Measurements from ENCODE around the gene ADGRD1.

Gene ADGRD1

DNA sequence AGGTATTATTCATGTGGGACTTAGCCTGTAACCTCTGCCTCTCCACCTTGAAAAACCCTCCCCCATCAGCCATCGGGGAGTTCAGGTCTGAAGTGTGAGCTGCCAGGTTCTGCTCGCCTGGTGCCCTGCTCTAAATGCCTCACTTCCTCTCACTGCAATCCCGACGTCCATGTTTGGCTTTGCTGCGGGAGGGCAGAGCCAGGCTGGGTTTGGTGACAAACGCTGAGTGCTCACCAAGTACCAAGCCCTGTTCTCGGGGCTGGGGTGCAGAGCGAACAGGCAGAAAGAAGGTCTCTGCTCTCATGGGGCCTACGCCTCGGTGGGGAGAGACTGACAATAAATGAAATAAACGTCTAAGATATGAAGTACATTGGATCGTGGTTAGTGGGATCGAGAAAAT is 2.1 kb upstream of the ADGRD1 start:
- H3K4me2 ChIP-seq (ENCODE audit: low read length, poor library complexity, severe bottlenecking): no peak overlapping the region
- H2BK12ac ChIP-seq (ENCODE audit: low read length in 2 of 2): no peak overlapping the region
- no peak for DNase-seq
- H3K27me3 ChIP-seq (ENCODE audit: control insufficient read depth in 1 of 2, insufficient read depth in 1 of 2, low read length in 2 of 2): peaks cover 7 to 16% of the 10 kb centered on the region in 2 experiments
- H3K9me3 ChIP-seq (ENCODE audit: control insufficient read depth, low read length): no peaks in the 10 kb centered on the region
- H3K79me1 ChIP-seq (replicated peaks; ENCODE audit: low read length, poor library complexity, severe bottlenecking): no peaks in the 10 kb centered on the region
- no peak overlapping the region for H2AK5ac ChIP-seq (ENCODE audit: low read length, severe bottlenecking)
- H2BK15ac ChIP-seq (ENCODE audit: low read depth, poor library complexity, severe bottlenecking): no peak overlapping the region
- no peak overlapping the region for H4K91ac ChIP-seq (ENCODE audit: low read length)
- H3K4ac ChIP-seq (ENCODE audit: low read depth in 1 of 2, low read length in 2 of 2): no peak overlapping the region
- H3K4me1 ChIP-seq (ENCODE audit: control insufficient read depth, insufficient read depth, low read depth, low read length): no peaks in the 10 kb centered on the region
- H2AFZ ChIP-seq (ENCODE audit: low read depth, low read length): no peak overlapping the region
- no peak overlapping the region for H4K8ac ChIP-seq (ENCODE audit: low read length)
- no peak overlapping the region for H2BK5ac ChIP-seq (ENCODE audit: low read depth, low read length, poor library complexity, severe bottlenecking)
- no peak overlapping the region for H3K9ac ChIP-seq (ENCODE audit: low read length)
- H3K23ac ChIP-seq (ENCODE audit: low read length in 2 of 2): no peak overlapping the region
- H3K27ac ChIP-seq (ENCODE audit: low read length, poor library complexity, severe bottlenecking): no peak overlapping the region
- no peak overlapping the region for H3K18ac ChIP-seq (ENCODE audit: low read depth in 1 of 2, low read length in 2 of 2)
- 85% methylated on average over 13 of the region's 13 CpGs for WGBS
- H3K4me3 ChIP-seq (ENCODE audit: insufficient read depth in 1 of 2, low read depth in 1 of 2, low read length in 2 of 2): no peak overlapping the region
- H3K14ac ChIP-seq (ENCODE audit: low read length in 2 of 2): no peak overlapping the region
- no peaks in the 10 kb centered on the region for H3K36me3 ChIP-seq (ENCODE audit: control insufficient read depth in 1 of 2, insufficient read depth in 2 of 2, low read depth in 1 of 2, low read length in 2 of 2)
- H2BK120ac ChIP-seq (ENCODE audit: low read depth, low read length): no peak overlapping the region

DNA sequence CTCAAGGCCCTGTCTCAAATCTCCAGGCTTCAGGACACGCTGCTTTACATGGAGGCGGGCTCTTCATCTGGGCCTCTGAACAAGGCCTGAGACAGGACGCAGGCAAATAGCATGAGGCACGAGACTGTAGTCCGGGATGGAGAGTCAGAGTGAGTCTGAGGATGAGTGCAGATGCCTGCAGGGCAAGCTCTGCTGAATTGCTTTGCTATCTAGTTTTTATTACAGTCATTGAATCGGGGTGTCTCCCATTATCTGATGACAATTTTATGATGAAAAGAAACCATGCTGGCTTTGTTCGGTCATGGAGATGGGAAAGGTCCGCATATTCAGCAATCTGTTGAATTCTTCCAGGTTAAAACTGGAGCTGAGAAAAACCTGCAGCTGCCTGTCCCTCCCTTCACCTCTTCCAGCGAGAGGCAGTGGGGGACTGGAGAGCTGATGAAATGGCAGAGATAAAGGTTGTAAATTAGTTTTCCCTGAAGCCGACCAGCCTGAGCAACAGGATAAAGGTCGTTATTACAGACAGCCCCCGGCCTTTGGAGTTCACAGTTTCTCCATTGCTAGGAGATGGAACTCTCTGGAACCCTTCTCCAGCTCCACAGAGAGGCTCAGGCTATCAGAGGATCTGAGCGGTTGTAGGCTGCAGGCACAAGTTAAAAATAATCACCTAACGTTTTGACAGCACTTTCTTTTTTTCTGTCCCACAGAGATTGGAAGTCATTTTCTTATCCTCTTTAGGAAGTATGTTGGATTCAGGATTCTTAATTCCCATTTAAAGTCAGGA is 1.3 kb upstream of the ADGRD1 start:
- H3K18ac ChIP-seq (ENCODE audit: low read depth in 1 of 2, low read length in 2 of 2): no peak overlapping the region
- 27% methylated on average over 12 of the region's 14 CpGs for WGBS
- no peaks in the 10 kb centered on the region for H3K79me1 ChIP-seq (replicated peaks; ENCODE audit: low read length, poor library complexity, severe bottlenecking)
- no peaks in the 10 kb centered on the region for H3K36me3 ChIP-seq (ENCODE audit: control insufficient read depth in 1 of 2, insufficient read depth in 2 of 2, low read depth in 1 of 2, low read length in 2 of 2)
- no peak overlapping the region for H3K9ac ChIP-seq (ENCODE audit: low read length)
- H4K91ac ChIP-seq (ENCODE audit: low read length): no peak overlapping the region
- no peak overlapping the region for H2BK12ac ChIP-seq (ENCODE audit: low read length in 2 of 2)
- H3K27ac ChIP-seq (ENCODE audit: low read length, poor library complexity, severe bottlenecking): no peak overlapping the region
- H3K27me3 ChIP-seq (ENCODE audit: control insufficient read depth in 1 of 2, insufficient read depth in 1 of 2, low read length in 2 of 2): peaks cover 7 to 16% of the 10 kb centered on the region in 2 experiments
- no peak overlapping the region for H3K4ac ChIP-seq (ENCODE audit: low read depth in 1 of 2, low read length in 2 of 2)
- H2BK5ac ChIP-seq (ENCODE audit: low read depth, low read length, poor library complexity, severe bottlenecking): no peak overlapping the region
- H2AK5ac ChIP-seq (ENCODE audit: low read length, severe bottlenecking): no peak overlapping the region
- no peak overlapping the region for H3K4me2 ChIP-seq (ENCODE audit: low read length, poor library complexity, severe bottlenecking)
- H3K4me3 ChIP-seq (ENCODE audit: insufficient read depth in 1 of 2, low read depth in 1 of 2, low read length in 2 of 2): no peak overlapping the region
- no peak overlapping the region for H4K8ac ChIP-seq (ENCODE audit: low read length)
- H3K23ac ChIP-seq (ENCODE audit: low read length in 2 of 2): no peak overlapping the region
- no peak for DNase-seq
- H3K14ac ChIP-seq (ENCODE audit: low read length in 2 of 2): no peak overlapping the region
- H2AFZ ChIP-seq (ENCODE audit: low read depth, low read length): no peak overlapping the region
- H3K9me3 ChIP-seq (ENCODE audit: control insufficient read depth, low read length): no peaks in the 10 kb centered on the region
- no peak overlapping the region for H2BK120ac ChIP-seq (ENCODE audit: low read depth, low read length)
- H3K4me1 ChIP-seq (ENCODE audit: control insufficient read depth, insufficient read depth, low read depth, low read length): no peaks in the 10 kb centered on the region
- no peak overlapping the region for H2BK15ac ChIP-seq (ENCODE audit: low read depth, poor library complexity, severe bottlenecking)

DNA sequence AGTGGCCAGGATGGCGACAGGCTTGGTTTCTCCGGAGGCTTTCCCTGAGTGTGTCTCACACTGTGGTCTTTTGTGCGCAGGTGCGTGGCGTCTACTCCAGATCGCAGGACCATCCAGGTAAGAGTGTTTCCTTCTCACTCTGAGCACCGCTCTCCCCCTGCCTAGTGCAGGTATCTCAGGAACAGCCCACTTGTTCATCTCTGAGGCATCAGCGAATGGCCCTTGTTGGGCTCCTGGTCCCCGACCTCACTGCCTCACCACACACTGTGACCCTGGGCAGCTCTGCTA is 781 bp downstream of the ADGRD1 start:
- Histone ChIP-seq H3K18ac (ENCODE audit: low read depth in 1 of 2, low read length in 2 of 2) (no peak overlapping the region), H3K36me3 (ENCODE audit: control insufficient read depth in 1 of 2, insufficient read depth in 2 of 2, low read depth in 1 of 2, low read length in 2 of 2) (no peaks in the 10 kb centered on the region), H3K14ac (ENCODE audit: low read length in 2 of 2) (no peak overlapping the region), H2BK12ac (ENCODE audit: low read length in 2 of 2) (no peak overlapping the region), H3K9ac (ENCODE audit: low read length) (peak overlapping the region; percentile 82), H3K23ac (ENCODE audit: low read length in 2 of 2) (no peak overlapping the region), H2BK120ac (ENCODE audit: low read depth, low read length) (no peak overlapping the region), H3K4me3 (ENCODE audit: insufficient read depth in 1 of 2, low read depth in 1 of 2, low read length in 2 of 2) (peak overlapping the region in 1 of 2 experiments; percentile 82), H3K27me3 (ENCODE audit: control insufficient read depth in 1 of 2, insufficient read depth in 1 of 2, low read length in 2 of 2) (peaks cover 7 to 16% of the 10 kb centered on the region in 2 experiments), H2BK5ac (ENCODE audit: low read depth, low read length, poor library complexity, severe bottlenecking) (no peak overlapping the region), H3K9me3 (ENCODE audit: control insufficient read depth, low read length) (no peaks in the 10 kb centered on the region), H2AK5ac (ENCODE audit: low read length, severe bottlenecking) (no peak overlapping the region), H3K27ac (ENCODE audit: low read length, poor library complexity, severe bottlenecking) (no peak overlapping the region), H2BK15ac (ENCODE audit: low read depth, poor library complexity, severe bottlenecking) (no peak overlapping the region), H3K4me1 (ENCODE audit: control insufficient read depth, insufficient read depth, low read depth, low read length) (no peaks in the 10 kb centered on the region), H2AFZ (ENCODE audit: low read depth, low read length) (no peak overlapping the region), H3K79me1 (replicated peaks; ENCODE audit: low read length, poor library complexity, severe bottlenecking) (no peaks in the 10 kb centered on the region), H4K8ac (ENCODE audit: low read length) (peak overlapping the region; percentile 29), H4K91ac (ENCODE audit: low read length) (no peak overlapping the region), H3K4me2 (ENCODE audit: low read length, poor library complexity, severe bottlenecking) (no peak overlapping the region), H3K4ac (ENCODE audit: low read depth in 1 of 2, low read length in 2 of 2) (no peak overlapping the region)
- 85% methylated on average over 8 of the region's 9 CpGs for WGBS
- no peak for DNase-seq

DNA sequence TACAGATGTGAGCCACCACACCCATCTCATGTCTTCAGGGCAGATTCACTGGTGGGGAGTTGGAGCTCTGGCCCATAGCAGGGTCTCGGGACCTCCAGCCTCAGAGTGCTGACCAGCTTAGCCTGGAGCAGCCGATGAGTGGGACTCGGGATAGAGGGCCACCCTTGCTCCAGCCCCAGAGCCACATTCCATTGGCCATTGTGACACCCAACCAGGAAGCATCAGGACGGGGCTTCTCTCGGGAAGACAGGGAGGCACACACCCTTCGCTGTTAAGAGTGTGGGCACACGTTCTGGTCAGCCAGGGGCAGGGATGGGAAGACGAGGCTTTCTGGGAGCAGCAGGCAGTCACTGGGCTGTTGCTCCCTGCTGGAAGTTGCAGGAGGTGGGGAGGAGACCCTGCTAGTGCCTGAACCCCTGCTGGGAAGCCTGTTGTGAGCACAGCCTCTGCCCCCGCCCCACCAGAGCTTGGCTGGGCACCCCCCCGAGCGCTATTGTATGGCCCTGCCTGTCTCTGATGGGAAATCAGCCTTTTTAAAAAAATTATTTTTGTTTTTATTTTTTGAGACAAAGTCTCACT is 1.6 kb downstream of the ADGRD1 start:
- H3K18ac ChIP-seq (ENCODE audit: low read depth in 1 of 2, low read length in 2 of 2): no peak overlapping the region
- H3K79me1 ChIP-seq (replicated peaks; ENCODE audit: low read length, poor library complexity, severe bottlenecking): no peaks in the 10 kb centered on the region
- peaks cover 7 to 16% of the 10 kb centered on the region in 2 experiments for H3K27me3 ChIP-seq (ENCODE audit: control insufficient read depth in 1 of 2, insufficient read depth in 1 of 2, low read length in 2 of 2)
- H3K36me3 ChIP-seq (ENCODE audit: control insufficient read depth in 1 of 2, insufficient read depth in 2 of 2, low read depth in 1 of 2, low read length in 2 of 2): no peaks in the 10 kb centered on the region
- no peak overlapping the region for H2AFZ ChIP-seq (ENCODE audit: low read depth, low read length)
- no peak overlapping the region for H2BK15ac ChIP-seq (ENCODE audit: low read depth, poor library complexity, severe bottlenecking)
- H3K27ac ChIP-seq (ENCODE audit: low read length, poor library complexity, severe bottlenecking): no peak overlapping the region
- H3K9ac ChIP-seq (ENCODE audit: low read length): peak overlapping the region; percentile 30
- H3K23ac ChIP-seq (ENCODE audit: low read length in 2 of 2): no peak overlapping the region
- no peak overlapping the region for H4K8ac ChIP-seq (ENCODE audit: low read length)
- H2BK120ac ChIP-seq (ENCODE audit: low read depth, low read length): no peak overlapping the region
- H2AK5ac ChIP-seq (ENCODE audit: low read length, severe bottlenecking): no peak overlapping the region
- DNase-seq: no peak
- 66% methylated on average over 8 of the region's 11 CpGs for WGBS
- no peaks in the 10 kb centered on the region for H3K9me3 ChIP-seq (ENCODE audit: control insufficient read depth, low read length)
- H3K4me2 ChIP-seq (ENCODE audit: low read length, poor library complexity, severe bottlenecking): no peak overlapping the region
- H3K4ac ChIP-seq (ENCODE audit: low read depth in 1 of 2, low read length in 2 of 2): no peak overlapping the region
- H4K91ac ChIP-seq (ENCODE audit: low read length): no peak overlapping the region
- no peak overlapping the region for H3K14ac ChIP-seq (ENCODE audit: low read length in 2 of 2)
- no peaks in the 10 kb centered on the region for H3K4me1 ChIP-seq (ENCODE audit: control insufficient read depth, insufficient read depth, low read depth, low read length)
- no peak overlapping the region for H2BK5ac ChIP-seq (ENCODE audit: low read depth, low read length, poor library complexity, severe bottlenecking)
- peak overlapping the region in 1 of 2 experiments; percentile 61 for H3K4me3 ChIP-seq (ENCODE audit: insufficient read depth in 1 of 2, low read depth in 1 of 2, low read length in 2 of 2)
- no peak overlapping the region for H2BK12ac ChIP-seq (ENCODE audit: low read length in 2 of 2)
